ENCODE measurements around the gene PRR23C.

Gene PRR23C

GRCh38 chr3:139006051-139006716 lies 38.5 kb downstream of the PRR23C start, which contains the start of gene PRR23A:
PRR23A (minus strand) TSS chr3:139006268; CDS start chr3:139006268, 0 bp downstream.
- H3K4me3 ChIP-seq (ENCODE audit: low read length), result no peak within 1 kb of the TSS
- DNase-seq (ENCODE audit: low read depth, low spot score), result no peak

- no peak overlapping the region for H3K4me3 ChIP-seq (ENCODE audit: low read length)
- no peak for DNase-seq (ENCODE audit: low read depth, low spot score)
Observed at GRCh38 chr3:139005356-139005993, 39.2 kb downstream of the PRR23C start.

- H3K4me3 ChIP-seq (ENCODE audit: low read length), result no peak overlapping the region
- no peak for DNase-seq (ENCODE audit: low read depth, low spot score)
Observed at GRCh38 chr3:138995706-138996105, 49.0 kb downstream of the PRR23C start.

Data from Jurkat, Clone E6-1 (cell line).